ENCODE data around the gene SH3RF3.

Gene SH3RF3

DNA sequence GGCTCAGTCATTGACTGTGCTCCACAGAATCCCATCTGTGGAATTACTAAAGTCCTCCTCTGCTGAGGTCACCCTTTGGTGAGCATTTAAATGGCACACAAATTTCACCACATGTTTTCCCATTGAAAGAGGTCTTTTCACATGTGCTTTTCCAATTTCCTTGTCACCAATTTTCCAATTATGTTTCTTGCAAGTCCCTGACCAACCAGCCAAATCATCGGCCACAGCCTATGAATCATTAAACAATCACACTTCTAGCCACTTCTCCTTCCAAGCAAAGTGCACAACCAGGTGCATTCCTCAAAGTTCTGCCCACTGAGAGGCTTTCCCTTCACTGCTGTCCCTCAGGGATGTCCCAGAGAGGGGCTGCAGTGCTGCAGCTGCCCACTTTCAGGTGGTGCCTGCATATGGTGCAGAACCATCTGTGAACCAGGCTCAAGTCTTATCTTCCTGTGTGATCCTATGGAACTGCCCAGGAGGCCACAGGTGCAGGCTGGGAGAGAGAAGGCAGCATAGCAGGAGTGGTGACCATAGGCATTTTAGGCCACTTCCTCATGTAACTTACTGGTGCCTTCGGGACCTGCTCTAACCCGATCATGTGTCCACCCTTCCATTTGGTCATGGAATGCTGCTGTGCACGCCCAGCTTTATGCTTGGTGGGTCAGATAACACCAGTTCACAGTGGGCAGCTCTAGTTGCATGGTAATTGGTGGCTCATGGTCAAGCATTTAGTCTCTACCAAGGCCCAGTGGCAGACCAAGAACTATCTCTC is 331.7 kb downstream of the SH3RF3 start:
- DNase-seq: no peak

DNA sequence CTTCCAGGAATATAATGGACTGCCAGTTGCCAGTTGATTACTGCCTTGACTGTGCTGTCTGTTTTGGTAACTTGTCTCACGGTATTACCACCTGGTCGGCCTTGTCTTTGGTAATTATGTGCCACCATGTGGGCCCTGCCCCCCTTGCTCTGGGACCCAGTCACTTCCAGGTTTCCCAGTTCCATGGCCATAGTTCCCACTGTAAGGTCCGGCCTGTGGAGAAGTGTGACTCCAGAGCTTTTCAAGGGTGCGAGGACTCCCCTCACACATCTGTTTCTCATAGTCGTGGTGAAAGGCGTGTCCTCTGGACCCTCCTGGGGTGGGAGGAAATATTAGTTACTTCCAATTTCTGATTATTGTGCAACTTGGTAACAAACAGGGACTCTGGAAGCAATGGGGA is 334.2 kb downstream of the SH3RF3 start:
- DNase-seq: no peak

DNA sequence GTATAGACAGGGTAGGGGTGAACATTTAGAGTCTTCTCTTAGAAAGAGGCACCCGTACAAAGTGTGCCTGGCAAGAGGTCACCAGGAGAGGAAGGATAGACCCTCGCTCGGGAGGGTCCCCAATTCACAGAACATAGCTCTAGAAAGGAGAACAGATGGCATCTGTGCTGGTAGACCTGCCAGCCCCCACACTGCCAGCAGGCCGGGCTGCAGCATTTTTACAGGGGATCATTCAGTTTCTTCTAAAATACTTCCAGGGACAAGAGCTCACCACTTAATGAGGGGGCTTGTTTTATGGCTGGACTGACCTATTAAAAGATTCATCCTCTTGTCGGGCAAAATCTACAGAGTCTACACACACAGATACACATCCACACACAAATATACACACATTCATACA is 334.9 kb downstream of the SH3RF3 start:
- DNase-seq: no peak

DNA sequence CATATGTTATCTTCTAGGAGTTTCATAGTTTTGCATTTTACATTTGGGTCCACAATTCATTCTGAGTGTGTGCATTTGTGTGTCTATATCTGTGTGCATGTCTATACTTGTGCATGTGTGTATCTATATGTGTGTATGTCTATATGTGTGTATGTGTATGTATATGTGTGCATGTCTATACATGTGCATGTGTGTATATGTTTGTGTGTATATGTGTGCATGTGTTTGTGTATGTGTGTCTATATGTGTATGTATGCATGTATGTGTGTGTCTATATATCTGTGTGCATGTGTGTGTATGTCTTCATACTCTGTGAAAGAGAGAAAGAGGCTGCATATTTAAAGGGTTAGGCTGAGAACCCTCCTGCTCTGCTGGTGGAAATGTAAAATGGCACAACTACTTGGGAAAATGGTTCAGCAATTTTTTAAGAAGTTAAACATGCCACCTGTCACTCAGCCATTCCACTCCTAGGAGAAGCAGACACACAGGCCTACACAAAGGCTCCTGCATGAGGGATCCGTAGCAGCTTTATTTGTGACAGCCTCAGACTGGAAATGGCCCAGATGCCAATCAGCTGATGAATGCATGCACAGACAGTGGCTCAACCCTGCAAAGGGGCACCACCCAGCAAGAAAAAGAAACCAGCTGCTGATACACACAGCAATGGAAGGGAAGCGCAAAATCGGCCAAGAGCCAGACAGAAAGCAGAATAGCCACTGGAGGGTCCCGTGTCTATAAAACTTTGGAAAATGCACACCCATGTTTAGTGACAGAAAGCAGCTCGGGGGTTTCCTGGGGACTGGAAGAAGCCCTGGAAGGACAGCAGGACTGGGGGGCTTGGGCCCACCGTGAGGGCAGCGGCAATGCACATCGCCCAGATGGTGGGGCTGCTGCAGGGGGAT is 337.9 kb downstream of the SH3RF3 start:
- DNase-seq: no peak

DNA sequence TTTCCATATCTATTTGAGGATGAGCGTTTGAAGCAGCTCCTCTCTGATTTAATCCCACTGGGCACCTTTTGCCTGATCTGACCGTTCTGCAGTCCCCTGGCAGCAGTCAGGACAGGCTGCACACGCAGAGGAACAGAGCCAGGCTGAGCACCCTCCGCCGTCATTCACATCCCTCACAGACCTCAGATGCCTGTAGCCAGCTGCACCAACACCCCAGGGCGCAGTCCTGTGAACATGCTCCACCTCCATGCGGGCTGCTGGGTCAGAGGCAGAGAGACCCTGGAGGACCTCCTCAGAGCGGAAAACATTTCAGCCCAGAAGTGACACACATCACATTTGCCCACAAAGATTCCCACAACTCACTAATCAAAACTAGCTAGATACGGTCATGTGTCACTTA is 338.7 kb downstream of the SH3RF3 start:
- no peak for DNase-seq

DNA sequence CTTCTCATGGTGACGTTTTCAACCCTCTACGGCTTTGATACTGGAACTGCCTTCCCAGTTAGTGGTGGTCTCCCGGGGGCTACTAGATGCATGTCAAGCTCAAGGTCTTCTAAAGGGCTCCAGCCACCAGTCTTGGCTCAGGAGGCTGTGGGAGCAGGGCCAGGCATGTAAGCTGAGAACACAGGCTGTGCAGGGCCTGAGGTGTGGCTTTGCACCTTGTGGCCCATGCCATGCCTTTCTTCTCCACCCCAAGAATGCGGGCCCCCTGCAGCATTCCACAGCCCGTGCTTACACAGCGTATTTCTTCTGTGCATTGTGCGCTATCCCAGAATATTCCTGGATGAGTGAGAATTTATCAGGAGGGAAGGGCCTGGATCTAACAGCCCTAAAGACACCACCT is 339.9 kb downstream of the SH3RF3 start:
- DNase-seq: no peak

DNA sequence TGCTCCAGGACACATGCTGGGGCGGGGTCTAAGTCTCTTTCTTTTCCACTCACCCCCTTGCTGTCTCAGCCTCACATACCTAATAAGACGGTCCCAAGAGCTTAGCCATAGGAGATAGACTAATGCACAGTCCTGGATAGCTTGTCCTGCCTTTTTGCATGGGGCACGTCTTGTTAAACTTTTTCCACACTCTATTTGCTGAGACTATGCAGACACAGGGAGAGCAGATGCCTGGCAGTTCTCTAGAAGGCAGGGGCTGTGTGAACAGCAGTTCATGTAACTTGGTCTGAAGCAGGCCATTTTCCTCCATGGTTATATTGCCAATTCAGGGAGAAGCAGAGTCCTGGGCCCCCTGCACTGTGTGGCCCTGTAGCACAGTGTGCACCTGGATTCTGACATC is 342.7 kb downstream of the SH3RF3 start:
- DNase-seq: no peak

DNA sequence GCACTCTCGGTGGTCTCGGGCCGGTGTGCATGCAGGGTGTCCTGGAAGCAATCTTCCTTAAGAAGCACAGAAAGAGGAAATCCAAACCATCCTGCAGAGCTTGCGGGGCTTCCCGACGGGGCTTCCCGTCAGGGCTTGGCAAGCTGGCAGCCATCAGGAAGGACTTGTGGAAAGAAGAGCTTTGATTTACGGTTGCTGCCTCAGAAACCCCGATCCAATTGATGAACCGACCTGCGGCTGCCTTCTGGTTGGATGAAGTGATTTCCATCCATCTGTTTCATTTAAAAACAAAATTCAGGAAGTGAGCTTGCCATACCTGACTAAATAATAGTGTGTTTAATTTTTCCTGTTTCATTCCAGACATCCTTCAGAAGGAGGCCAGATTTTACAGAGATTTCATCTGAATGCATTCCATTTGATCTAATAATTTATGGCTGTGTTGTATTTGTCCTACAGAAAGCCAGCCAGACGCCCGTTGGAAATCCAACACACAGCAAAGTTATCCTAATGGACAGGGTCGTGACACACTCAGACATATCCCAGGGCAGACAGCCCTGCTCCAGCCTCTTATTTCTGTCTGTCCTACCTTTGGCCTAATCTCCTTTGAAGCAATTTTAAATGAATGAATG is 343.4 kb downstream of the SH3RF3 start:
- no peak for DNase-seq

DNA sequence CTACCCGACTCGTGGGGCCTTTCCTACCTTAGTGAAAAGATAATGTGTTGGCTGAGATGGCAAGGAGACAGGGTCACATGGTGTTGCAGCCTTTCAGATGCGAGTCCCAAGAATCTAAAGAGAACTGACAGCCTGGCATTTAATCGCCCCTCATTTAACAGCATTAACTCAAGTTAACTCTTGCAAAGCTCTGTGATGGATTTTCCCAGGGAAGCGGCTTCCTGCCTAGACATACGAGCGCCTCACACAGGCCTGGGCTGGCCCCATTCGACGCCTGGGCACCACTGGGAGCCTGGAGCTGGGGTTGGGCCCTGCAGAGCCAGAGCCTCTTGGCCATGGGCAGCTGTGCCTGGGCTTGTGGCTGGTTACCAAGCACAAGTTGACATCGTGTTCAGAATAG is 344.0 kb downstream of the SH3RF3 start:
- no peak for DNase-seq

DNA sequence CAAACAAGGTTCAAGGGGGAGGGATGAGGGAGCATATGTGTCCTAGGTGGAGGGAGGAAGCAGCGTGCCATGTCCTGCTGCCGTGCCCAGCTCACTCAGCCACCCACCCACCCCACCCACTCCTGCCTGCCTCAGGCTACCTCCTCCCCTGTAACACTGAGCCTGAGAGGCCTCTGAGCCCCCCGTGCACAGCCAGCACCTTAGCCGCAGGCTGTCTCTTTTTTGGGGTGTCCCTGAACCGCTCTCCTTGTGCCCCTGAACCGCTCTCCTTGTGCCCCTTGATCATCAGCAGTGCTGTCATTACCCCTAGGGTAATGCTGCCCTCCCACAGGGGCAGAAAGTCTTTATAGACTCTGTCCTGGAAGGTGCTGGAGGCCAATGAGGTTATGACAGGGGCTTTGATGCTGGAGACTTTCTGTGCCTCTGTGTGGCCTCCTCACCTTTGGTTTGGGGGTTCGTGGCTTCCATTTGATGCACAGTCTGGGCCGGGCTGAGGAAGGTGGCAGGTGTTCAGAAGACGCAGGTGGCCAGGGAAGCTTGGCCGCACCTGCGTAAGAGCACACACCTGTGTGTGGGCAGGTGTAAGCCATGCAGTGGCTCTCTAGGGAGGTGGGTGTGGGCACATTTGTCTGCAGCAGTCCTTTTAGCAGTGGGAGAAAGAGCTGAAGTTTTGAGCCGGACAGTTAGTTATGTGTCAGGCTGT is 344.8 kb downstream of the SH3RF3 start:
- no peak for DNase-seq

DNA sequence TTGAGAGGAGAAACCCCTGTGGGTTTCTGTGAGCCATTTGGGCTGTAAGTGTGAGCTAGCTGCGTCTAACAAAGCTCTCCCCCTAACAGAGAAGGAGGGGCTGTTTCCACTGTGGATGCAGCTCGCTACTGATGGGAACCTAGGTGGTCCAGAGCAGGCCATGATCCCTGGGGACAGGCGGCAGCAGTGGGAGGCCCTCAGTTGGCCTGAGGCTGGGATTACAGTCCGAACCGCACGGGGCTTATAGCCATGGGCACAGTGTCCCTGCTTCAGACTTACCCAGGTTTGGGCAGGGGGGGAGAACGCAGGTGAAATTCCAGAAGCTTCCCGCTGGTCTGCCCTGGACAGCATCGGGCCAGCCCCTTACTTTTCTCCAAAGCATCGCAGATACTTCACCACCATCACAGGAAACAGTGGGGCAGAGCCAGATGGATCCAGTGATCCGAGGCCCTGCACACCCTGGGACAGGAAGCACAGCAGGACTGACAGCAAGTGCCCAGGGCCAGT is 345.4 kb downstream of the SH3RF3 start:
- no peak for DNase-seq

DNA sequence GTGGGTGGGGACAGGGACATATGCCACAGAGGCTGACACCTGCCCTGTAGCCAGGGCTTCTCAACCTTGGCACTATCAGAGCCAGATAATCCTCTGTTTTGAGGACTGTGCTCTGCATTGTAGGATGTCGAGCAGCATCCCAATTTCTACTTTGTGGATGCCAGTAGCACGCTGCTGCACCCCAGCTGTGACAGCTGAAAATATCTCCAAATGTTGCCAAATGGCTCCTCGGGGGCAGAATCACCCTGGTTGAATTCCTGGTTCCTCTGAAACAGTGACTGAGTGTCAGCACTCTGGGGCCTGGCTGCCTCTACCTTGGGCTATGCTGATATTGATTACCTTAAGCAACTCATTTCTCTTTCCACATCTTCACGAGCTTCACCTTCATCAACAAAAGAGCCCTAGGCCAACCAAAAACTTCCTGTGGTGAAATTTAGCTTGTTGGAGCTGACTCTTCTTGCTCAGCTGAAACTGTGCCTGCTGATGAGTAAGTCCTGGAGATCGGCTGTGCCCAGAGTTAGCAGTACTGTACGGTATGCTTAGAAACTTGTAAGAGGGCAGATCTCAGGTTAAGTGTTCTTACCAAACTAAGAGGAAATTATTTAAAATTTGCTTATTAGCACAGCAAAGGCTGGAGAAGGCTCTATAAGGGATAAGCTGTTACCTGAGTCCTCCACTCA is 346.7 kb downstream of the SH3RF3 start:
- no peak for DNase-seq

DNA sequence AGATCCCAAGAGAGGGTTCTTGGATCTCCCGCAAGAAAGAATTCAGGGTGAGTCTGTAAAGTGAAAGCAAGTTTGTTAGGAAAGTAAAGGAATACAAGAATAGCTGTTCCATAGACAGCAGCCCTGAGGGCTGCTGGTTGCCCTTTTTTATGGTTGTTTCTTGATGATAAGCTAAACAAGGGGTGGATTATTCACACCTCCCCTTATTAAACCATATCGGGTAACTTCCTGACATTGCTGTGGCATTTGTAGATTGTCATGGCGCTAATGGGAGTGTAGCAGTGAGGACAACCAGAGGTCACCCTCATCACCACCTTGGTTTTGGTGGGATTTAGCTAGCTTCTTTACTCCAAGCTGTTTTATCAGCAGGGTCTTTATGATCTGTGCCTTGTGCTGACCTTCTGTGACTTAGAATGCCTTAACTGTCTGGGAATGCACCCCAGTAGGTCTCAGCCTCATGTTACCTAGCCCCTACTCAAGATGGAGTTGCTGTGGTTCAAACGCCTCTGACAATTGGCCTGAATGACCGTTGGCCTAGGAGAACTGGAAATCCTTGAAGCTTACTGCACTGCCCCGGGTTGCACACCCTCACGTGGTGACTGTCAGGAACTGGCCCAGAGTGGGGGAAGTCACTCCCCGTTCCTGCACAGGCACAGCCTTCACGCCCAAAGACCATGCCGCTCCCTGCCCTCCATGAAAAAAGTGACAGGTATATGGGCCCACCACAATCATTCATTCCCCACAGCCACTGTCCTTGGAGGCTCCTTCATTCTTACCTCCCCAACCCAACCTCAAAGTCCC is 347.8 kb downstream of the SH3RF3 start:
- DNase-seq: no peak

DNA sequence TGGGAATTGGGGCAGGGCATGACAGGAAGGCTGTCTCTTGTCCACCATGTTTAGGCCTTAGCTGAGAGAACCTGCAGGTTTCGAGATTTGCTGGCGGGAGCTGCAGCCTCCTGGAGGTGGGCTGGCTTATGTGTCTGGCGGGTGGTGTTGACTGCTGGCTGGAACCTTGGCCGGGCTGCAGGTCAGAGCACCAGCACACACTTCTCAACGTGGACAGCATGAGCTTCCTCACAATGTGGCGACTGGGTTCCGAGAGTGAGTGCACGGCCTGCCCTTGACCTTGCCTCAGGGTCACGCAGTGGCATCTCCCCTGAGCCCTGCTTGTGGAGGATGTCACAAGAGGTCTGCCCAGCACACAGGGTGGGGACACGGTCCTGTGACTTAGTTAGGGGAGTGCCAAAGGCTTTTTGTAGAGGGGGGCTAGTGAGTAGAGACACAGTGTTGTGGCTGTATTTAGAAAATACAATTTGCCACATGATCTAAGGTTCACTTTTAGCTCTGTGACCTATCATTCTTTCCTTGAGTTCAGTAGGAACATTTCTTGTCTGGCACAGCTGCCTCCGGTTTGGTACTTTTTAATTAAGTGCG is 350.0 kb downstream of the SH3RF3 start:
- no peak for DNase-seq

DNA sequence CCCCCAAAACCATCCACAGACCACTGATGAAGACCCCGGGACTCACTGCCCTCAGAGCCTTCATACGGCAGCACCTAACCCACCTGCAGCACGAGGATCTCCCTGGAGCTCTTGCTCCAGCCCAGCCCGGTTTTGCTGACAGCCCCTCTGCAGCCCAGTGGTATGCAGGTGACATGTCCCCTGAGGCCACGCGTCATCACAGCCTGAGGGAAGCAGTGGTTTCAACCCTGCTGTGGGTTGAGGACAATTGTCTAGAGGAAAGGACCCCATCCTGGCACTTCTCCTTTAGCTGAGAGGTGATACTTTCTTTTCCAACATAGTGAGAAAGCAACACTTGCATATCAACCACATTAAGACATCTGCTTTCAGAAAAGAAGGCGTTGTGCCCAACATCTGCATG is 350.8 kb downstream of the SH3RF3 start:
- DNase-seq: no peak

DNA sequence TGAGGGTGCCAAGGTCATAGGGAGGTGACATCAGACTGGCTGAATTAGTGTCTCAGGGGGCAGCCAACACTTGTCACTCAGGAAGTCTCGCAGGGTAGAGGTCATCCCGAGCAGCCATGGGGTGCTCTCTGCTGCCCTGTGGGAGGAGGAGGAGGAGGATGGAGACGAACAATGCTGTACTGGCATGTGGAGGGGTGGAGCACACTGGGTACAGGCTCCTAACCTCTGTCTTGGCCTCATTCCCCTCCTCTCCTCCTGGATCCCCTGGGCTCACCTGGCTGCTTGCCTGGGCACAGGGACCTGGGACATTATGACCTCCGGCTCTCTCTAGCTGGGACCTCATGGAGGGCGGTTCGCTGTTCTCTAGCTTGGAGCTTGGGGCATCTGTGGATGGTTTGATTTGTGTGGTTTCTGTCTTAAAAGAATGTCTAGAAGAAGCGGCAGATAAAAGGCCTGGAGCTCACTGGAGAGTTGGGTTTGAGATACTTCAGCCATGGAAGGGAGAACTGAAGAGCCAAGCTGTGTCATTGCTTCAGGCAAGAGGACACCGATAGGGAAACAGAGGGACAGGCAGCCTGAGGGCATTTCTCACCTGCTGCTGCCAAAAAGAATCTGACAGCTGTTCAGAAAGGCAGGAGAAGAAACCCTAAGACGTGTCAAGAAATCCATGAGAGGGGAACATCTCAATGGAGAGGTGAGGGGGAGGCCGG is 351.6 kb downstream of the SH3RF3 start:
- DNase-seq: no peak

DNA sequence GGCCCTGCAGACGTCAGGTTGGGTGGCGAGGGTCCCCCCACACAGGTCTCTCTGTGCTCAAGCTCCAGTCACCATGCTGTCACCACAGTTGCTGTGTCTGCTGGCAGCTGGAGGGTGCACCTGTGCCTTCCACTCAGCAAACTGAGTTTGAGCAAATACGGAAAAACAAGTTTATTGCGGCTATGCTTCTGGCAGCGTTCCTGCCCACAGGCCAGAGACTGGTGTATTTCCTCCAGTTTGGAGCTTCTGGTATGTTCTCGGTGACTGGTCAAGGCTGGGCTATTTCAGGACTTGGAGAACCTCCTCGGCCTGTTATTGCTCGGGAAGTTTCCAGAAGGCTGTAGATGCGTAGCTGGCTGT is 352.2 kb downstream of the SH3RF3 start:
- DNase-seq: no peak

DNA sequence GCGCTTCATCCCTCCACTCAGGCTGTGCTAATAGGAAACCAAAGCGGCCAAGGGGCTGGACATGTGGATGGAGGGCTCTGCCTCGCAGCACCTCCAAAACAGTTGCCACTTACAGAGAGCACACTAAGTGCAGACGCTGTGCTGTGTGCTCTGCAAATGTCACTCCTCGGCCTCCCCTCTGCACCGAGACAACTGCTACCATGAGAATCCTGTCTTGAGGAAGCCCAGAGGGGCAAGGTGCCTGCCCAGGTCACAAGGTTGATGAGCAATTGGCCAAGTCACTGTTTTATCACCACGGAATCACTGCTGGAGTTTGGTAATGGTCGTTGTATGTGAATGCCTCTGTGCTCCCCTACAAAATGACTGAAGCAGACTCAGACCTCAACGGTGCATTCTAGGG is 352.6 kb downstream of the SH3RF3 start:
- no peak for DNase-seq

DNA sequence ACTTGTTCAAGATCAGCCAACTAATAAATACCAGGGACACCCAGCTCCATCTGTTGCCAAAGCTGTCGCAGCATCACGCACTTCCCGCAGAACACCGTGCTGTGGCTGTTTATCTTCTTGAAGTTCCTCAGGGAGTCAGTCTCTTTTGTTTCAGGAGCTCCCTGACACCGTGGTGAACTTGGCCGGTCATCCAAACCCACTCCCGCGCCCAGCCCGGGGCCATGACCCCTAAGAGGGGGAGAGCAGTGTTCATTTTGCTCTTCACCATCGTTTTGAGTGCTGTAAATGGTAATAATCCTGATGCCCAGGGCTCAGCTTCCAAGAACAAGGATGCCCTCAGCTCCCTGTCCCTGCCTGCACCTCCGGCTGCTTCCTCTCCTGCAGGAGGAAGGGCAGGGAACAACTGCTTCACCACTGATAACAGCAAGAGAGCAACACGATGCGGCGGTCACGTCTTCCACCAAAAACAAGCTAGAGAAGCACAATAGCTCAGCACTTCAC is 353.4 kb downstream of the SH3RF3 start:
- no peak for DNase-seq

Data from CD4-positive, alpha-beta T cell treated with Interferon alpha-2 for 1 hour (primary cell).